H9 (cell line): ENCODE data around the gene MPC1L. TPM values are rescaled to one million over a fixed set of nuclear protein-coding genes. Genes with fewer than 3 reads are reported as not detected.
A peak's percentile ranks its signal among the peaks of the same experiment; 100 is the strongest.

Source experiments
- DNase-seq: peaks from one replicate; pipeline ENCODE4 v3.0.0-alpha.2; 2017
- H2AFZ ChIP-seq: one replicate; pipeline ENCODE4 v1.6.1; 2013; ENCODE audit warnings: mild to moderate bottlenecking, low read length, control low read depth, moderate library complexity
- H2AK5ac ChIP-seq: 2 replicates; pipeline ENCODE4 v1.6.1; 2013; ENCODE audit warnings: low read length, control low read depth, mixed read lengths; ENCODE audit not compliant: insufficient read length
- H2BK120ac ChIP-seq: one replicate; pipeline ENCODE4 v1.6.1; 2013; ENCODE audit warnings: low read depth, mild to moderate bottlenecking, low read length, control low read depth, inconsistent platforms; ENCODE audit not compliant: poor library complexity, severe bottlenecking
- H2BK12ac ChIP-seq: 2 replicates; pipeline ENCODE4 v1.6.1; 2013; ENCODE audit warnings: low read length, control low read depth, mixed read lengths, low read depth; ENCODE audit not compliant: insufficient read length
- H2BK15ac ChIP-seq: 2 replicates; pipeline ENCODE4 v1.6.1; 2013; ENCODE audit warnings: low read depth, low read length, control low read depth
- H2BK20ac ChIP-seq: one replicate; pipeline ENCODE4 v1.6.1; 2013; ENCODE audit warnings: low read depth, mild to moderate bottlenecking, low read length, control low read depth, inconsistent platforms; ENCODE audit not compliant: poor library complexity, severe bottlenecking
- H2BK5ac ChIP-seq: 2 replicates; pipeline ENCODE4 v1.6.1; 2013; ENCODE audit warnings: low read length, control low read depth, mixed read lengths; ENCODE audit not compliant: insufficient read length
- H3K14ac ChIP-seq: 2 replicates; pipeline ENCODE4 v1.6.1; 2013; ENCODE audit warnings: low read length, control low read depth; ENCODE audit not compliant: insufficient read depth
- H3K18ac ChIP-seq: 2 replicates; pipeline ENCODE4 v1.6.1; 2013; ENCODE audit warnings: low read depth, mild to moderate bottlenecking, mixed read lengths, low read length, control low read depth; ENCODE audit not compliant: insufficient read length
- H3K23ac ChIP-seq: 2 replicates; pipeline ENCODE4 v1.6.1; 2013; ENCODE audit warnings: low read length, control low read depth, mixed read lengths, low read depth; ENCODE audit not compliant: insufficient read length
- H3K23me2 ChIP-seq: 2 replicates; pipeline ENCODE4 v1.6.1; 2013; ENCODE audit warnings: low read depth, mild to moderate bottlenecking, mixed read lengths, low read length, control low read depth; ENCODE audit not compliant: insufficient read length, poor library complexity, severe bottlenecking
- H3K27ac ChIP-seq: 2 replicates; pipeline ENCODE4 v1.5.1; 2013; ENCODE audit warnings: low read length, control low read depth, mixed read lengths, low read depth; ENCODE audit not compliant: insufficient read length
- H3K27me3 ChIP-seq: 2 replicates; pipeline ENCODE4 v1.6.1; 2013; ENCODE audit warnings: low read length, control low read depth, inconsistent platforms; ENCODE audit not compliant: insufficient read depth
- H3K4ac ChIP-seq: 2 replicates; pipeline ENCODE4 v1.6.1; 2013; ENCODE audit warnings: low read depth, mild to moderate bottlenecking, control low read depth, inconsistent platforms, low read length, moderate library complexity
- H3K4me1 ChIP-seq: 2 replicates; pipeline ENCODE4 v1.6.1; 2013; ENCODE audit warnings: low read length, control low read depth, inconsistent platforms; ENCODE audit not compliant: insufficient read depth
- H3K4me2 ChIP-seq: 2 replicates; pipeline ENCODE4 v1.6.1; 2013; ENCODE audit warnings: low read length, control low read depth, mixed read lengths; ENCODE audit not compliant: insufficient read length, insufficient read depth
- H3K56ac ChIP-seq: 2 replicates; pipeline ENCODE4 v1.6.1; 2013; ENCODE audit warnings: low read depth, mild to moderate bottlenecking, mixed read lengths, low read length, control low read depth; ENCODE audit not compliant: insufficient read length
- H3K79me1 ChIP-seq: 2 replicates; pipeline ENCODE4 v1.6.1; 2013; ENCODE audit warnings: low read depth, mild to moderate bottlenecking, moderate library complexity, low read length, control low read depth, inconsistent platforms; ENCODE audit not compliant: insufficient read depth, poor library complexity, severe bottlenecking
- H3K79me2 ChIP-seq: 2 replicates; pipeline ENCODE4 v1.6.1; 2013; ENCODE audit warnings: low read length, control low read depth, inconsistent platforms; ENCODE audit not compliant: insufficient read depth
- H3K9ac ChIP-seq: 2 replicates; pipeline ENCODE4 v1.6.1; 2013; ENCODE audit warnings: low read length, control low read depth, mixed read lengths; ENCODE audit not compliant: insufficient read length; ENCODE audit errors: extremely low read depth
- H3K9me3 ChIP-seq: one replicate; pipeline ENCODE4 v1.6.1; 2013; ENCODE audit warnings: low read depth, low read length, inconsistent platforms; ENCODE audit not compliant: control insufficient read depth
- H3T11ph ChIP-seq: one replicate; pipeline ENCODE4 v1.6.1; 2013; ENCODE audit warnings: mild to moderate bottlenecking, low read length, control low read depth, inconsistent platforms
- H4K20me1 ChIP-seq: one replicate; pipeline ENCODE4 v1.6.1; 2013; ENCODE audit not compliant: control insufficient read depth, insufficient read length, insufficient read depth
- H4K5ac ChIP-seq: 2 replicates; pipeline ENCODE4 v1.6.1; 2013; ENCODE audit warnings: low read depth, mild to moderate bottlenecking, mixed read lengths, low read length, control low read depth; ENCODE audit not compliant: insufficient read length
- H4K8ac ChIP-seq: replicated peaks from 2 replicates; pipeline ENCODE4 v1.6.1; 2013; ENCODE audit warnings: low read length, control low read depth, mixed read lengths, low read depth; ENCODE audit not compliant: insufficient read length
- H4K91ac ChIP-seq: 2 replicates; pipeline ENCODE4 v1.6.1; 2013; ENCODE audit warnings: low read depth, mild to moderate bottlenecking, moderate library complexity, mixed read lengths, low read length, control low read depth; ENCODE audit not compliant: insufficient read length
- H3K27ac Mint-ChIP-seq, 3 experiments: 2 replicates in 2 of 3; 3 replicates in 1 of 3; pipeline ENCODE4 v1.8.0; 2020 to 2021; ENCODE audit warnings: mixed read lengths in 3 of 3, mild to moderate bottlenecking in 1 of 3, moderate library complexity in 1 of 3
- H3K27me3 Mint-ChIP-seq: 2 replicates; pipeline ENCODE4 v1.8.0; 2021; ENCODE audit warnings: low read depth, mild to moderate bottlenecking, moderate library complexity, mixed read lengths
- H3K36me3 Mint-ChIP-seq, 3 experiments: 2 replicates in 2 of 3; 3 replicates in 1 of 3; pipeline ENCODE4 v1.8.0; 2020 to 2021; ENCODE audit warnings: low read depth in 3 of 3, mixed read lengths in 3 of 3; ENCODE audit not compliant: insufficient read depth in 1 of 3
- H3K4me1 Mint-ChIP-seq, 2 experiments: 2 replicates each; pipeline ENCODE4 v1.8.0; 2020; ENCODE audit warnings: mixed read lengths in 2 of 2
- H3K4me3 Mint-ChIP-seq, 2 experiments: 2 replicates in 1 of 2; 3 replicates in 1 of 2; pipeline ENCODE4 v1.8.0; 2020 to 2021; ENCODE audit warnings: mild to moderate bottlenecking in 2 of 2, mixed read lengths in 2 of 2, moderate library complexity in 1 of 2
- H3K9me3 Mint-ChIP-seq, 2 experiments: 2 replicates in 1 of 2; 3 replicates in 1 of 2; pipeline ENCODE4 v1.8.0; 2020; ENCODE audit warnings: mild to moderate bottlenecking in 2 of 2, mixed read lengths in 2 of 2, moderate library complexity in 1 of 2
- WGBS: extraction: QIAGEN DNeasy Blood & Tissue Kit; methylation state at CpG from one replicate; pipeline ENCODE4 v1.1.7; 2013; ENCODE audit warnings: missing lambda C conversion rate, low lambda C conversion rate, mixed read lengths; ENCODE audit not compliant: insufficient read length; ENCODE audit errors: extremely low coverage; 5-methylcytosine and 5-hydroxymethylcytosine counted together
- total RNA-seq: library from RNA; stranded (reverse); gene quantifications from 2 replicates; pipeline ENCODE4 v1.2.1, GENCODE V29; 2021
- TF ChIP-seq, protein P1 (sequence below): fragments of 200-600 bp; sonication (generic); conservative IDR thresholded peaks from 3 replicates; pipeline ENCODE4 v1.8.0; 2021; ENCODE audit warnings: antibody characterized with exemption, mild to moderate bottlenecking

Gene MPC1L
- total RNA-seq, 1 experiment from 2014 or later: not detected

- H2BK20ac ChIP-seq: no peak overlapping the region
- H3K79me2 ChIP-seq: no peaks in the 10 kb centered on the region
- no peak overlapping the region for H4K91ac ChIP-seq
- no peak overlapping the region for H3K4me2 ChIP-seq
- TF ChIP-seq, protein P1, sequence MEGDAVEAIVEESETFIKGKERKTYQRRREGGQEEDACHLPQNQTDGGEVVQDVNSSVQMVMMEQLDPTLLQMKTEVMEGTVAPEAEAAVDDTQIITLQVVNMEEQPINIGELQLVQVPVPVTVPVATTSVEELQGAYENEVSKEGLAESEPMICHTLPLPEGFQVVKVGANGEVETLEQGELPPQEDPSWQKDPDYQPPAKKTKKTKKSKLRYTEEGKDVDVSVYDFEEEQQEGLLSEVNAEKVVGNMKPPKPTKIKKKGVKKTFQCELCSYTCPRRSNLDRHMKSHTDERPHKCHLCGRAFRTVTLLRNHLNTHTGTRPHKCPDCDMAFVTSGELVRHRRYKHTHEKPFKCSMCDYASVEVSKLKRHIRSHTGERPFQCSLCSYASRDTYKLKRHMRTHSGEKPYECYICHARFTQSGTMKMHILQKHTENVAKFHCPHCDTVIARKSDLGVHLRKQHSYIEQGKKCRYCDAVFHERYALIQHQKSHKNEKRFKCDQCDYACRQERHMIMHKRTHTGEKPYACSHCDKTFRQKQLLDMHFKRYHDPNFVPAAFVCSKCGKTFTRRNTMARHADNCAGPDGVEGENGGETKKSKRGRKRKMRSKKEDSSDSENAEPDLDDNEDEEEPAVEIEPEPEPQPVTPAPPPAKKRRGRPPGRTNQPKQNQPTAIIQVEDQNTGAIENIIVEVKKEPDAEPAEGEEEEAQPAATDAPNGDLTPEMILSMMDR: no peak
- no peaks in the 10 kb centered on the region for H3K23me2 ChIP-seq
- H3K36me3 Mint-ChIP-seq: peaks cover 41 to 88% (median 64%) of the 10 kb centered on the region in 3 experiments
- no peaks in the 10 kb centered on the region for H3K4me1 ChIP-seq
- H2BK15ac ChIP-seq: no peak overlapping the region
- DNase-seq: no peak
- H3K27ac ChIP-seq: no peak overlapping the region
- no peak overlapping the region for H3K4ac ChIP-seq
- H2AK5ac ChIP-seq: no peak overlapping the region
- no CpG with 5 or more reads among the region's 6 CpGs for WGBS
- H3K27me3 ChIP-seq: no peaks in the 10 kb centered on the region
- no peaks in the 10 kb centered on the region for H3K9me3 ChIP-seq
- H3K23ac ChIP-seq: no peak overlapping the region
- H3K4me1 Mint-ChIP-seq: no peaks in the 10 kb centered on the region; a peak in 1 of 4 replicates
- H3K4me3 Mint-ChIP-seq: no peak overlapping the region
- no peak overlapping the region for H3K14ac ChIP-seq
- H2AFZ ChIP-seq: no peak overlapping the region
- H3K18ac ChIP-seq: no peak overlapping the region
- H3K9ac ChIP-seq: no peak overlapping the region
- H3K9me3 Mint-ChIP-seq: peaks cover 49 to 59% of the 10 kb centered on the region in 2 experiments
- no peak overlapping the region for H2BK5ac ChIP-seq
- H3K27ac Mint-ChIP-seq: peak overlapping the region in 1 of 3 experiments; percentile 67; a peak in 1 of 7 replicates
- H3K56ac ChIP-seq: no peak overlapping the region
- no peak overlapping the region for H4K5ac ChIP-seq
- H3T11ph ChIP-seq: no peak overlapping the region
- no peak overlapping the region for H2BK120ac ChIP-seq
- H3K27me3 Mint-ChIP-seq: no peaks in the 10 kb centered on the region
- H2BK12ac ChIP-seq: no peak overlapping the region
- no peaks in the 10 kb centered on the region for H3K79me1 ChIP-seq
- H4K20me1 ChIP-seq: no peaks in the 10 kb centered on the region
- no peak overlapping the region for H4K8ac ChIP-seq
Observed at GRCh38 chrX:40671126-40671525, 47.9 kb downstream of the MPC1L start.

Other genes with a start within 250 kb of the MPC1L start
- 67.5 and 68.3 TPM in 2 replicates for gene ATP6AP2, start 42.5 kb upstream of the MPC1L start, total RNA-seq
- gene CXorf38, start 24.1 kb downstream of the MPC1L start, total RNA-seq: 10.5 and 10.8 TPM in 2 replicates
- 125 and 136 TPM in 2 replicates for gene MED14, start 112.1 kb downstream of the MPC1L start, total RNA-seq